Umbilical cord (tissue), 2 donors: ENCODE measurements around the gene AGO4. TPM values are rescaled to one million over a fixed set of nuclear protein-coding genes. Genes with fewer than 3 reads are reported as not detected.
A peak's percentile ranks its signal among the peaks of the same experiment; 100 is the strongest.
"Not testable (repeated sequence)": the region's sequence is repeated elsewhere in the genome, so short reads cannot be mapped to it uniquely, and the experiment has no call there.

Experiments
- DNase-seq: peaks from one replicate; pipeline ENCODE4 v3.0.0-alpha.2; 2015; ENCODE audit warnings: low spot score
- total RNA-seq: library from RNA; depleted of rRNA; stranded (reverse); fragments of >200 nt; gene quantifications from one replicate; pipeline ENCODE4 v1.2.3, GENCODE V29; 2014; ENCODE audit warnings: low replicate concordance; ENCODE audit not compliant: insufficient read depth

AGO4 gene
- total RNA-seq: 25.3 TPM

DNA sequence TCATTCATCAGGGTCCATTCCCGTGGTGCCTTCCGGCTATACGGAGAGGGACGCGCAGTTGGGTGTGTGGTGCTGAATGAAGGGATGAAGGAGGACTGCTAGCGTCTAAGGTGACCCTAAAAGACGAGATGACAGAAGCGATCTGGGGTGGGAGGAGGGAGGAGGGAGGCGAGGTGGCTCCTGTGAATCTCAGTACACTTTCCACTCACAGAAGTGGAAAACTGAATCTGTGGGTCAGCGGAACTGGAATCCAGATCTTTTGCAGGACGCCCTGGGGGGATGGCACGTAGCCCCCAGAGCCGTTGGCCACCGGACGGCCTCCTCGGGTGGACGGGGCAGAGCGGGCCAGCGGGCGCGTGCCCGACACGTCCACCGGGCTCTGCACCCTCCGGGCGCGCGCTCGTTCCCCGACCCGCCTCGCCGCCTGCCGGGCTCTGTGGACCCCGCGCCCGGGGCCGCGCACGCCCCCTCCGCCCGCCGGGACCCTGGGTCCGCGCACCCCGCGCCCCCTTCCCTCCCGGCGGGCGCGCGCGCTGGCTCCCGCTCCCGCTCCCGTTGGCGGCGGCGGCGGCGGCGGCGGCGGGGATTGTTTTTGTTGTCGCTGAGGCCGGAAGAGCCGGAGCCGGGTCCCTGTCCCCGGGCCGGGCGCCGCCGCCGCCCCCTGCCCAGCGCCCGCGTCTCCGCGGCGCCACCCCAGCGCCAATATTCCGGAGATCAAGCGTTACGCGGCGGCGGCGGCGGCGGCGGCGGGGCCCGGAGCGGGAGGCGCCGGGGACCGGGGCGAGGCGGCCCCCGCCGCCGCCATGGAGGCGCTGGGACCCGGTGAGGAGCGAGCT is at the start of gene AGO4:
TSS of gene AGO4 (plus strand) at position 403 of the 836 bp plus-strand sequence. CDS start at position 804, 401 bp downstream.
- peak; percentile 52 for DNase-seq

DNA sequence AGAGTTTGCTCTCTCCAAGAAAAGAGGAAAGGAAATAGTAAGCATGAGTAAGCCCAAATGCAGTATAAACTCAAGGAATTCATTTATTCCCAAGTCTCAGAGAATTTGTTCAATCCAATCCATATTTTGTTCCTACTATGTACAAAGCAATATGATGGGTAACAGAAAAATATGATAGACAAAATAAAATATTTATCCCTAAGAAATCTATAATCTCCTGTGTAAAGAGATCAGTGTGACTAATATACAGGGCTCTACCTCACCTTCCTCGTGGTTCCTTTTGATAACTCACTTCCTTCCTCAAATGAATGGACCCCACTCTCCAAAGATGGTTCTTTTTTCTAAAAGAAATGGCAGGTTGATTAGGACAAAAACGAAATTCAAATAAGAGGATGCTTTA is 45.7 kb upstream of the AGO4 start:
- DNase-seq: no peak

- DNase-seq: no peak
Observed at GRCh38 chr1:35763201-35763600, 44.6 kb upstream of the AGO4 start.

GRCh38 chr1:35764283-35764682 is 43.5 kb upstream of the AGO4 start:
- no peak for DNase-seq

DNA sequence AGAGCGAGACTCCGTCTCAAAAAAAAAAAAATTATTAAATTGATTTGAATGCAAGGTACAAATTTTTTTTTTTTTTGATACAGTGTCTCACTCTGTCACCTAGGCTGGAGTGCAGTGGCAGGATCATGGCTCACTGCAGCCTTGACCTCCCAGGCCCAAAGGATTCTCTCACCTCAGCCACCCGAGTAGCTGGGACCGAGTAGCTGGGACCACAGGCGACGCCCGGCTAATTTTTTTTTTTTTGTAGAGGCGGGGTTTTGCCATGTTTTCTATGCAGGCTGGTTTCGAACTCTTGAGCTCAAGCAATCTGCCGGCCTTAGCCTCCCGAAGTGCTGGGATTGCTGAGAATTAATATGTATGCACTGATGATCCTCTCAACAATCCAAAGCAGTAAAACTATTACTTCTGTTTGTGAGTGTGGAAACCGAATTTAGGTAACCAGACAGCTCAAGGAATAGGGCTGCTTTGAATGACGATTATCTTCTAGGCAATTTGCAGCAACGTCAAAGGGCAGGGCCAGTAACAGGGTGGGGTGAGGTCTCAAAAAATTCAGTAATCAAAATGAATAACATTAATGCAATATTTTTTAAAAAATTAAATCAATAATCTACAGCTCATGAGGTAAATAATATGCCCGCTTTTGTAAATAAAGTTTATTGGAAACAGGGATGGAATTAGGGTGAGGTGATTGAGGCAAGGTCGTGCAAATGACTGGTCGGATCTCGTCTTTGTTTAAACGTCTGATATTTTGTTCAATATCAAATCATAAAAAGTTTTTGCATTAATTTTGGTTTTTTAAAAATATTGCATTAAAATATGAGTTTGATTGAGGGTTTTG is 39.2 kb upstream of the AGO4 start:
- DNase-seq: peak; percentile 6

DNA sequence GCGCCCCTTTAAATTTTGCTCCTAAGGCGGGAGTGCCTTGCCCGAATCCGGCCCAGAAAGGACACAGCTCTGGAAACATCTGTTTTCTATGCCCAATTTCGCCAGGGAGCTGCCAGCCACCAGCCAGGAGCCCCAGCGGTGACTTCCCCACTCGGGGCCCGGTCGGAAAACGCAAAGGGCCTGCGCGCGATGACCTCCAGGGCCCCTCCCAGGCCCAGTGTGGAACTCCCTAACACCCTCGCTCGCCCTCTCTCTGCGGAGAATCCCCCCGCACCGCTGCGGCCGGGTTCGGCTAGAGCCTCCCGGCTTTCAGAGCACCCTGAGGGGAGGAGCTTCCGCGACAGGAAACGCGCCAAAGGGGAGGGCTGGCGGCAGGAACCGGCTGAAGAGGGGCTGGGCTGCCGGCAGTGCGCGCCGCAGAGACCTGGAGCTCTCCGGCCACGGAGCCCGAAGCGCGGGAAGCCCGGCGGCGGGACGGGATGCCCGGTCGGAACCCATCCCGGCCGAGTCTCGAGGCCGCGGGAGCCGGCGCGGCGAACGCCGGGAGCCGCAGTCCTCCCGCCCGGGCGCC is 38.5 kb upstream of the AGO4 start:
- peak; percentile 96 for DNase-seq

- no peak for DNase-seq
Observed at GRCh38 chr1:35773711-35774110, 34.1 kb upstream of the AGO4 start.

GRCh38 chr1:35776172-35776571 is 31.6 kb upstream of the AGO4 start:
- DNase-seq: not testable (repeated sequence)

DNA sequence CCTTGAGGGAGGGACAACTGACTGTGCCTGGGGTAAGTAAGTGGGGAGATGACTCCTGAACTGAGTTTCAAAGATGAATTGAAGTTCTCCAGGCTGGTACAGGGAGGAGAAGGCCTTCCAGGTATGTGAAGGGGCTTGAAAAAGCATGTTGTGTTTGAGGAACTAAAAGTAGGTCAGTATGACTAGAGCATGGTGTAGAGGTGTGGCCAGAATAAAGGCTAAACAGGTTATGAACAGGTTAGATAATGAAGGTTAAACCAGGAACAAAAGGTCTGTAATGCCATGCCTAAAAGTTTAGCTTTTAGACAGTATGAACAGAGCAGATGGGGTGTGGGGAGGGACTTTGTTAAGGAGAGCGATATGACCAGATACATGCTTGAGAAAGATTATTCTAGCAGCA is 30.7 kb upstream of the AGO4 start:
- no peak for DNase-seq

DNA sequence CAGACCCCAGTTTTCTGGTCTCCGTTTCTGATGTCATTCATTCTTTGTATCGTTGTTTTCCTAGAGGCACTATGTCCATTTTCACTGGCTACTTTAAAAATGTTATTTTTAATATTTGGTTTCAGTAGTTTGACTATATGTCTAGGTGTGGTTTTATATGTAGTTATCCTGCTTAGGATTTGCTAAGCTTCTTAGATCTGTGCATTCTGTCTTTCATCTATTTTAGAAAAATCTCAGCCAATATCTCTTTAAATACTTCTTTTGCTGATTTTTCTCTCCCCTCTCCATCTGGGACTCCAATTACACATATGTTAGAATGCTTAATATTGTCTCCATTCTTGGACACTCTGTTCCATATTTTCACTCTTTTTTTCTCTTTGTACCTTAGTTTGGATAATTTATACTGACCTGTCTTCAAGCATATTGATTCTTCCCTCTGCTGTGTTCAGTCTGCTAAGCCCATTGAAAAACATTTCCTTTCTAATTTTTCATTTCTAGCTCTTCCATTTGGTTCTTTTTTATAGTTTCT is 24.7 kb upstream of the AGO4 start:
- no peak for DNase-seq

- DNase-seq: not testable (repeated sequence)
Observed at GRCh38 chr1:35784364-35784763, 23.5 kb upstream of the AGO4 start.

- no peak for DNase-seq
Observed at GRCh38 chr1:35788139-35788538, 19.7 kb upstream of the AGO4 start.

DNA sequence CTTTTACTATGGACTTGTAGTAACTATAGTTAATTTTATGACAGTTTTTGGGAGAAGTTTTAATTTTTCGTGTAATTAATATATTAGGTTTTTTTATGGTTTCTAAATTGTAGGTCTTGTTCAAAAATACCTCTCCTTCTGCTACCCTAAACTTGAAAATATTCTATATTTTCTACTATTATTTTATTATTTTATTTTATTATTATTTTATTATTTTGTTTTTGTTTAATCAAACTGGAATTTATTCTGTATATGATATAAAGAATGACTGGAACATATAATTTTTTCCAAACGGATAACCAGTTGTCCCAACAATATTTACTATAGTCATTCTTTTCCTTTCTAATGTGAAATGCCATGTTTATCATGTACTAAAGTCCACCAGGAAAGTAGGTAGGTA is 17.1 kb upstream of the AGO4 start:
- DNase-seq: no peak

- DNase-seq: no peak
Observed at GRCh38 chr1:35795295-35795694, 12.5 kb upstream of the AGO4 start.

- DNase-seq: no peak
Observed at GRCh38 chr1:35797380-35797779, 10.4 kb upstream of the AGO4 start.

DNA sequence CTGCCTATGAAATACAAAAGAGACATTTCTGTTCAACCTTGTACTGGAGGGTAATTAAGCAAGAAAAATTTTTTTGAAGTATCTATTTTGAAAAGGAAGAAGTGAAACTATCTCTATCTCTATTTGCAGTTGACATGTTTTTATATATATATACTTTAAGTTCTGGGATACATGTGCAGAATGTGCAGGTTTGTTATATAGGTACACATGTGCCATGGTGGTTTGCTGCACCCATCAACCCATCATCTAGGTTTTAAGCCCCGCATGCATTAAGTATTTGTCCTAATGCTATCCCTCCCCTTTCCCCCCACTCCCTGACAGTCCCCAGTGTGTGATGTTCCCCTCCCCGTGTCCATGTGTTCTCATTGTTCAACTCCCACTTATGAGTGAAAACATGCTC is 9.8 kb upstream of the AGO4 start:
- DNase-seq: not testable (repeated sequence)

- peak; percentile 17 for DNase-seq
Observed at GRCh38 chr1:35800167-35800887, 7.5 kb upstream of the AGO4 start.

GRCh38 chr1:35808450-35809113 is 766 bp downstream of the AGO4 start:
- peak; percentile 25 for DNase-seq

DNA sequence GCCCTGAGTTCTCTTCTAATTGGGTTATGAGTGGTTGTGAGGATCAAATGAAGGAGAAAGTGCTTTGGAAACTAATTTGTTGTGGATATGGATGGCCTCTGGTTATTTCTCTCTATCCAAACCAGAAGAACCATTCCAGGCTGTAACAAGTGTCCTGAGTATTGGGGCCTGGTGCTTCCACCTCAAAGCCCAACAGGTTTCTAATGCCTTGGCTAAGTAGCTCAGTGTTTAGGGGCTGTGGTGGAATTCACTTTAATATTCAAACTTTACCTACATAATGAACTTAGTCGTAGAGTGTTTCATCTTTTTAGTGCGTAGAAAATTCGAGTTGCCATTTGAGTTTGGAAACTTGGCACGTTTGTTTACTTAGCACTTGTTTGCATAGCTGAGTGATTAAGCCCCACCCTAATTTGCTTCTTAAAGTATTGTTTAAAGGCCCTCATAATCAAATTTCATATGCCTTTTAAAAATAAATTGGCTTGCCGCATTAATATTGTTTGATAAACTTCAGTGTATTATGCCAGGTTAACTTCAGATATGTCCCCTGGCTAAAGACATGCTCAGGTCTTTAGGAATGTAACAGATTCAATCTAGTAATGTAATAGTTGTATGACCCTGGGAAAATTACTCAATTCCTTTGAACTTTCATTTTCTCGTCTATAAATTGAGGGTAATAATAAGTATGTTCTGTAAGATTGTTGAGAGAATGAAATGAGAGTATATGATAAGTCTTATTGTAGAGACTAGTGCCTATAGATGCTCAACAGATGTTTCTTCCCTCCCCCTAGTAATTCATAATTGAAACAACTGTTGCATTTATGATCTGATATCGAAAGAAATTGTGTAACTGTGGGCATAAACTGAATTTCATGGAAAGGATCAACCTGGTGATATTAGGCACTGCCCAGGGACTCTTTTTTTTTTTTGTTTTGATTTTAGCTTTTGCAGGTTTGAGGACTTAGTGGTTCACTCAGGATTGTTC is 1.6 kb downstream of the AGO4 start:
- DNase-seq: no peak
